Mononuclear cell (primary cell): ENCODE results near the gene CAMK2A. TPM values are rescaled to one million over a fixed set of nuclear protein-coding genes. Genes with fewer than 3 reads are reported as not detected.

ENCODE experiments used
- H3K27me3 ChIP-seq: 2 replicates; pipeline ENCODE4 v1.6.0; 2011; ENCODE audit warnings: low read length, control low read depth; ENCODE audit not compliant: insufficient read depth
- H3K4me1 ChIP-seq: 2 replicates; pipeline ENCODE4 v1.5.1; 2011; ENCODE audit warnings: mild to moderate bottlenecking, low read length, control low read depth; ENCODE audit not compliant: insufficient read depth
- H3K4me3 ChIP-seq: 2 replicates; pipeline ENCODE4 v1.5.1; 2011; ENCODE audit warnings: mild to moderate bottlenecking, low read length, moderate library complexity
- H3K9me3 ChIP-seq: 2 replicates; pipeline ENCODE4 v1.5.1; 2011; ENCODE audit warnings: low read depth, mild to moderate bottlenecking, control low read depth, low read length
- total RNA-seq: library from RNA; depleted of rRNA; stranded (reverse); fragments of >200 nt; gene quantifications from one replicate; pipeline ENCODE4 v1.2.3, GENCODE V29; 2012

Gene CAMK2A
- total RNA-seq = 0.94 TPM

DNA sequence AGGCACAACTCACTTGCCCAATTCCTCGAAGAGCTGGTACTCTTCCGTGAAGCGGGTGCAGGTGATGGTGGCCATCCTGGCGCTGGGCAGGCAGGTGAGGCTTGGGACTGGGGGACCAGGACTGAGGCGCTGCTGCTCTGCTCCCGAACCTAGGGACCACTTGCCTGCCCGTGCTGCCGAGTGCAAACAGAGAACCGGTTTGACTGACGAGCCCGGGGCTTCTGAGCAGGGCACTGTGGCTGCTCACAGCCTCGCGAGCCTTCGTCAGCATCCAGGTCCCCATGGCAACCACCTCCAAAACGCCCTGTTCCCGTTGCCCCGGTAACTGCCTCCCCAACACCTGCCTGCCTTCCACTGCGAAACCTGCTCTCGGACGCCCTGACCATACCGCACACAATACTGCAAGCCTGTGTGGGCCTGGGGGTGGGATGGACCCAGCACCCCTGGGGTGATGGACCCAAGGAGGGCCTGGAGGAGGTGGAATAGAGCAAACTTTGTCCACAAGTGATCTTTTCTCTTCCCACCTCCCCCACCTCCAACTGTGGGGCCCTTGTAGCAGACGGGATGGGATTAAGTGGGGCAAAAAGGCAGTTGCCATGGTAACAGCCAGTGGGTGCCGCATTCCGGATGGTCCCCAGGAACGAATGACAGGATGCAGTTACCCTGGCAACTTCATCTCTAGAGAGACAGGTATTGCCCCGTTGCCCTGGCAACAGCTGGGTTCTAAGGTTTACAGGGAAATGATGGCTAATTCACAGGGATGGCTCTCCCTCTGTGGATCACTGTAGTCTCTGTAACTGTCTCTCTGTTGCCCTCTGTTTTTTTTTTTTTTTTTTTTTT, at the start of gene CAMK2A:
CAMK2A (minus strand) TSS at position 223 of the 840 bp plus-strand sequence; CDS start at position 75, 148 bp downstream.
- Histone ChIP-seq H3K4me1 (no peaks in the 10 kb centered on the region), H3K27me3 (no peaks in the 10 kb centered on the region), H3K9me3 (no peaks in the 10 kb centered on the region)

DNA sequence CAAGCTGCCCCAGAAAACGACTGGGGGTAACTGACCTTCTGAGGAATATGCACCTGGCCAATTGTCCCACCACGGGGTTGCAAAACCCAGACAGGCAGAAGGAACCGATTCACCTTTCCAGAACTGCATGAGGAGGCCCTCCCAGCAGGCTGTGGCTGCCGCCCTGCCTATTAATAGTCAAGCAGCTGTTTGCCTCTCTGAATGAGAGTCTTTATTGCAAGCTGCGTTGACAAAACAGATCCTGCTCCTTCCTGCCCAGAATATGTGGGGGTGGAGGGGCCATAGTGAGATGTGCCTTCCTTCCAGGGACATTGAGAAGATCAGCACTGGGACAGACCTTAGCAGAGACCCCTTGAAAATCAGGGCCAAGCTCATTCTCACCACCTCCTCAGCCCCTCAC, 49.6 kb upstream of the CAMK2A start:
- no peaks in the 10 kb centered on the region for H3K4me1 ChIP-seq
- H3K27me3 ChIP-seq = no peaks in the 10 kb centered on the region
- H3K9me3 ChIP-seq = no peaks in the 10 kb centered on the region
- H3K4me3 ChIP-seq = no peak overlapping the region

More for the DNA sequence above, at the start of gene CAMK2A:
- no peak within 1 kb of the TSS for H3K4me3 ChIP-seq

DNA sequence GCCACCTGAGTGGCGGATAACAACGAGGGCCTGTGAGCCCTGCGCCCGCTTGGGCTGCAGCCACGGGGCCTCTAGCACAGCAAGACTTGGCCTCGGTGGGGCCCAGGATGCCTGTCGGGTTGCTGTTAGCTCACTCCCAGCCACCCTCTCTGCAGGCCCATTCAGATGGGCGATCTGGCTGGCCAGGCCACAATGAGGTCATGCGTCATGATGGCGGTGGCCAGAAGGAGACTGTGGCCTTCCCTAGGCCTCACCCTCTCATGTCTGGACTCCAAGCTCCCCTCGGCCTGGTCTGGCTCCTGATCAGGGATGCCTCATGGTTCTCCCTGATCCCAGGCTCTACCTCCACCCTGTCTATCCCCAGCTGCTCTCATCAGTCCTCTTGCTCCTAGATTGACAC, 49.0 kb upstream of the CAMK2A start:
- Histone ChIP-seq H3K4me3 (no peak overlapping the region), H3K9me3 (no peaks in the 10 kb centered on the region), H3K27me3 (no peaks in the 10 kb centered on the region), H3K4me1 (no peaks in the 10 kb centered on the region)

DNA sequence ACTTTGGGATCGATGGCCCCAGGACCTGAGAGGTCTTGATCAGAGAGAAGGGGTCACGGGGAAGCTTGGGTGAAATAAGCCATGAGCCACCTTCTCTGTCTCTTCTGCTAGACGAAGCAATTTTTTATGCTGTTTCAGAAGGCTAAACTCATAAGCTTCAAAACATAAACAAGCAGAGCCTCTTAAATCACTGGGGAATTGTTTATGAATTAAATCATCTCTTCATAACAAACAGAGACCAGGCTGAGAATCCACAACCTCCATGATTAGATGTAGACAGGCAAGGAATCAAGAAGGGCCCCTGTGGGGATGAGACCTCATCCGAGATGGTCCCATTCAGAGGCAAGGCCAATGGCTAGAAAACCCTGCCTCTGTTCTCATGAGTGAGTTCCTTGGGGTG, 46.2 kb upstream of the CAMK2A start:
- H3K9me3 ChIP-seq = no peaks in the 10 kb centered on the region
- no peak overlapping the region for H3K4me3 ChIP-seq
- H3K4me1 ChIP-seq = no peaks in the 10 kb centered on the region
- H3K27me3 ChIP-seq = no peaks in the 10 kb centered on the region

DNA sequence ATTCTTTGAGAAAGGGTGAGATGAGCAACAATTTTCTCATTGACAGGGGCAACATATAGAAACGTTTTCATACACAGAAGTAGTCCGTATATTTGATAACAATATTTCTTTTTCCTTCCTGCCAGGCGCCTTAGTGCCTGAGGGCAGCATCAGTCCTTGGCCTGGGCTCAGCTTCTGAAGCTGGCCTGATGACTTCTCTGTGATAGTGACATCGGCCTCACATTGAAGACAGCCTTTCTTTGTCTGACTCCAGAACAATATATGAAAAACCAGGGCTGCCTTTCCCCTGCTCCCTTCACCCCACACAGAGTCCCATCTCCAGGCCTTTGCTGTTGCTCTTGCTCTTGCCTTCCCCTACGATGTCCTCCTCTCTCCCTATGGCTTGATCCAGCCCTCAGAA, 43.8 kb upstream of the CAMK2A start:
- Histone ChIP-seq H3K4me3 (no peak overlapping the region), H3K9me3 (no peaks in the 10 kb centered on the region), H3K27me3 (no peaks in the 10 kb centered on the region), H3K4me1 (no peaks in the 10 kb centered on the region)

DNA sequence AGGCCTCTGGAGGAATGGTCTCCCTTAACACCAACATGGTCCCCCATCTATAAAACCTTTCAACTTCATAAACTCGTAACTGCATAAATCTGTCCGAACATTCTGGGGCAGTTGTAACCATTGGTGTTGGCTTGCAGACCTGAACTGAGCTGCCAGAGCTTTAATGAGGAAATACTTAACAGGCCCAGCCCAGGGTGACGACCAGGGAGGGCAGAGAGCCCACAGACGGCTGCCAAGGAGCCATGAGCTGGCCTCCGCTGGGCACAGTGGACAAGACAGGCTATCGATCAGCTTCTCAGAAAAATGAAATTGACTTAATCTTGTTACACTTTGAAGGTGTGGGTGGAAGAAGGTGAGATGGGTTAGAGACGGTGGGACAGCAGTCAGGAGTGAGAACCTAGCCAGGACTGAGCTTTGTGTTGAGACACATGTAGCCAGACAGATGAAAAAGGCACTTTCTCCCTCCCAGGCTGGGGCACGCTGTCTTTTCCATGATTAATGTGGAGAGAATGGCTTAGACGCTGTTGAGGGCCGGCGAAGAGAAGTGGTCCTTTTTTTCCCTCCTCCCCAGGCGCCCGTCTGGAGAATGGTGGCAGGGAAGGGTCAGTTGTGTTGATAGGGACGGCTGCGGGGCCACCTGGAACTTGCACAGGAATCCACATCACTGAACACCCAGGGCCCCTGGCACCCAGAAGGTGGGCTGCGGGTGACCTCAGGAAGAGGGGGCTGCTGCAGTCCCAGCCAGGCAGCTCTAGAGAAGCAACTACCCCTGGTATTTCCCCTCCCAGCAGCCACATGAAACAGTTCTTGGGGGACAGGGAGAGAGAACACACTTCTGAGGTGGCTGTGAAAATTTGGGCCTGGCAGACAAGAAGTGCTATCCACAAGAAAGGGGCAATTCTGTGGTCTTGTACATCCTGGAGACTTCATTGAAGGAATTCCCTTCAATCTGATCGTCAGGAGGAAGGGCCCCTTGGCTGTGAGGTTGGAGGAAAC, 40.6 kb upstream of the CAMK2A start:
- no peaks in the 10 kb centered on the region for H3K4me1 ChIP-seq
- H3K27me3 ChIP-seq = no peaks in the 10 kb centered on the region
- no peak overlapping the region for H3K4me3 ChIP-seq
- H3K9me3 ChIP-seq = no peaks in the 10 kb centered on the region

DNA sequence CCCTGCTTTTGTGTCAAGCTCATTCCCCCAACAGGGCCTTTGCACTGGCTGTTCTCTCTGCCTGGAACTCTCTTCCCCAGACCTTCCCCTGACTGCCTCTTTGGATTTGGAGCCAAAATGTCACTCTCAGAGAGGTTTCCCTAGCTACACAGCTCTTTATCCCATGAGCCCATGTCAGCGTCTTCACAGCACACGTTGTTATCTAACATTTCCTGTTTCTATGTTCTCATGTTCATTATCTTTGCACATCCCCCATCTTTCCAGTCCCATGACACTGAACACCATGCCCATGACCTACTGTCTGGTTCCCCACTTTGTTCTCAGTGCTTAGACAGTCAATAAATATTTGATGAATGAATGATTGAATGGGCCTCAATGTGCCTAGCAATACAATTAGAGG, 39.5 kb upstream of the CAMK2A start:
- Histone ChIP-seq H3K27me3 (no peaks in the 10 kb centered on the region), H3K4me3 (no peak overlapping the region), H3K4me1 (no peaks in the 10 kb centered on the region), H3K9me3 (no peaks in the 10 kb centered on the region)

DNA sequence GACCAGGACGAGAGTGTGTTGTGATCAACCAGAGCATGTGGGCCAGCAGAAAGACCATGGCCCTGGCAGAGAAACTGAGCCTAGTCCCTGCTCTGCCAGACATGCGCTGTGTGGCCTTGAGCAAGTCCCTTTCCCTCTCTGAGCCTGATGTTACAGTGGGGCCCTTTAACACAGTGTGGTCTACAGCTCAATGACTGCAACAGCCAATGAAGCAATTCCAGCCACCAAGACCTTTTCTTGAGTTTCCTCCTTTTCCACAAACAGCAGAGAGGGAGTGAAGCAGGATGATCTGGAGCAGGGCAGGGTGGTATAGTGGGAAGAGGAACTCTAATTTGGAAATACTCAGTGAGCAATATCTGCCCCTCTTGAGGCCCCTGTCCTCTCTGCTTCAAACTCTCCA, 38.9 kb upstream of the CAMK2A start:
- no peaks in the 10 kb centered on the region for H3K4me1 ChIP-seq
- no peaks in the 10 kb centered on the region for H3K9me3 ChIP-seq
- no peak overlapping the region for H3K4me3 ChIP-seq
- no peaks in the 10 kb centered on the region for H3K27me3 ChIP-seq

DNA sequence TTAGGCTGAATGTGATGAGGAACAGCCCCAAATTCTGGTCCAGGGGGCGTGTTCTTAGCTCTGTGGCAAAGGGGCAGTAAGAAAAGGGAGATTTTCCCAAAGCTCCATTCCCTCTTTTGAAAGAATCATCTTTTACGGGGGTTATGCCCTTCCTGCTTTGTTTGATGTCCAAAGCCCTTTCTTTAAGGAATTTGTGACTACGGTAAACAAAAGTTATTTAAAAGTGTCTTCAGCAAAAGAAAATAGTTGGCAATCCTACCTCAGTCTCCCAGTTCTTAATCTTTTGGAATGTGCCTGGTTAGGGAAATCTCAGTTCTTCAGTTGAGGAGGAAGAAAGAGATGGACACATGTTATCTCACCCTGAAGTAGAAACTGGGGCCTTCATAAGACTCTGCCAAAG, 37.6 kb upstream of the CAMK2A start:
- no peaks in the 10 kb centered on the region for H3K4me1 ChIP-seq
- no peak overlapping the region for H3K4me3 ChIP-seq
- no peaks in the 10 kb centered on the region for H3K27me3 ChIP-seq
- H3K9me3 ChIP-seq = no peaks in the 10 kb centered on the region

DNA sequence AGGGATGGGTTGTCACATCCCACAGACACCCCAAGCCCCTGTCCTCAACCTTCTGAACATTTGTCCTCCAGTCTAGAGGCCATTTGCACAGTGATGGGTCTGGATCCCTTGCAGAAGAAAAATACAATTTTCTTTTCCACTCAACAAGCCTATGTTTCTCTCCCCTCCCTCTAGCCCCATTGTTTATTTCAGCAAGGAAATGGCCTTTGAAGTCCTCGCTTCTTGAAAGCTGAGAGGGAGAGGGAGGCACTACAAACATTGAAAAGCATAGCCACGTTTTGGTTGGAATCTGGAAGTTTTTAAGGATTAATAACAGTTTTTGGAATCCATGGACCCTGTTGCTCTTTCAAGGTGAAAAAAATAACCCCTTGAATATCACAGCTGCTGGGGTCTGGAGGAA, 37.1 kb upstream of the CAMK2A start:
- Histone ChIP-seq H3K27me3 (no peaks in the 10 kb centered on the region), H3K9me3 (no peaks in the 10 kb centered on the region), H3K4me3 (no peak overlapping the region), H3K4me1 (no peaks in the 10 kb centered on the region)

DNA sequence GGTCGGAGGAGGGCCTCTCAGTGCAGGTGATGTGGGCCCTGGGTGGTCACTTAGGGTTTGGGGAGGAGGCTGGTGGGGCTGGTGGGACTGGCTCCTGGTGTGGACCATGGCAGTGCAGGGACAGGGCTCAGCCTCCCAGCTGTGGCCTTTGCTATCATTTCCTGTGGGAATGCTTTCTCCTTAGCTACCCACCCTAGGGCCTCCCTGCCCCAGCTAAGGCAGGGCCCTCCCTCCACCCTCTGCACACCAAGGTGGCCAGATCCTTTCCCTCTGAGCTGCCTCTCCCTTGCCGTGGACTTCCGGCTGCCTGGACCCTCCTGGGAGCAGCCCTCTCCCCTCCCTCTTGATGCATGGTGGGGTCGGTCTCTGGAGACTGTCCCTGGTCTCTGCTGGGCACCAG, 35.9 kb upstream of the CAMK2A start:
- no peaks in the 10 kb centered on the region for H3K9me3 ChIP-seq
- no peaks in the 10 kb centered on the region for H3K27me3 ChIP-seq
- H3K4me1 ChIP-seq = no peaks in the 10 kb centered on the region
- no peak overlapping the region for H3K4me3 ChIP-seq

DNA sequence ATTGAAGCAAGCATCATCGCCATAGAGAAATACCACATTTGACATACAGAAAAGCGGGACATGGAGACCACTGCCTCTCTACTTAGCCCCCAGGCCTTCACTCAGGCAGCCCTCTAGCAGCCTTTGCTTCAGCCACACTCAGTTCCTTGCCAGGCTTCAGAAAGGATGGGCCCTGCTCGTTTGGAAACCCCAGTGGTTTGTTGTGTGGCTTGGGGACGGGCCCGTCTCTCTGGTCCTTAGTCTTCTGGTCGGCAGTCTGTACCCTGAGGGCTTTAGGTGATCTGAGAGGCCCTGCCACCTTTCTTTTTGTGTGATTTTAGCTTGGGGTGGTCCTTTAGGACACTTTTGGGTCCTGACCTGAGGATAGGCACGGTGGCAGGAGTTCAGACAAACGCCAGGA, 34.2 kb upstream of the CAMK2A start:
- no peaks in the 10 kb centered on the region for H3K4me1 ChIP-seq
- H3K27me3 ChIP-seq = no peaks in the 10 kb centered on the region
- no peaks in the 10 kb centered on the region for H3K9me3 ChIP-seq
- H3K4me3 ChIP-seq = no peak overlapping the region

DNA sequence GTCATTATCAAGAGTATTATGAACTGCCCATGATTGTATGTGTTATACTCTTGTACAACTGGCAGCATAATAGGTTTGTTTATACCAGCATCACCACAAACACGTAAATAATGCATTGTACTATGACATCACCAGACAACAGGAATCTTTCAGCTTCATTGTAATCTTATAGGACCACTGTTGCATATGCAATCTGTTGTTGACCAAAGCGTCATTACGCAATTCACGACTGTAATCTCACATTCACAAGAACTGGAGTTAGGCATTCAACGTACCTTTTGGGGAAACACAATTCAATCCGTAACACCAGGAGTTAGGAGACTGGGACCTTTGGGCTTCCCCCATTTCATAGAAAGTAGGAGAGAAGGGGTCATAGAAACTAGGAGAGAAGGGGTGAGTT, 33.5 kb upstream of the CAMK2A start:
- Histone ChIP-seq H3K9me3 (no peaks in the 10 kb centered on the region), H3K4me1 (no peaks in the 10 kb centered on the region), H3K27me3 (no peaks in the 10 kb centered on the region), H3K4me3 (no peak overlapping the region)

DNA sequence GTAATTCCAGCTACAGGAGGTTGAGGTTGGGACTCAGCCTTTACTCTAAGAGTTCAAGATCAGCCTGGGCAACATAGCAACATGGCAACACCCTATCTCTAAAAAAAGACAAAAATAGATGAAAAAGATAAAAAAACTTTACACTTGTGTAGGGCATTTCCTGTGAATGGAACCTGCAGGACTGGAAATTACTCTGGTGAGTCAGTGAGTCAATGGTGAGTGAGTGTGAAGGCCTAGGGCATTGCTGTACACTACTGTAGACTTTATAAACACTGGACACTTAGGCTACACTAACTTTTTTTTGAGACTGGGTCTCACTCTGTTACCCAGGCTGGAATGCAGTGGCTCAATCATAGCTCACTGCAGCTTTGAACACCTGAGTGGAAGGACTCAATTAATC, 32.6 kb upstream of the CAMK2A start:
- no peaks in the 10 kb centered on the region for H3K27me3 ChIP-seq
- H3K4me1 ChIP-seq = no peaks in the 10 kb centered on the region

DNA sequence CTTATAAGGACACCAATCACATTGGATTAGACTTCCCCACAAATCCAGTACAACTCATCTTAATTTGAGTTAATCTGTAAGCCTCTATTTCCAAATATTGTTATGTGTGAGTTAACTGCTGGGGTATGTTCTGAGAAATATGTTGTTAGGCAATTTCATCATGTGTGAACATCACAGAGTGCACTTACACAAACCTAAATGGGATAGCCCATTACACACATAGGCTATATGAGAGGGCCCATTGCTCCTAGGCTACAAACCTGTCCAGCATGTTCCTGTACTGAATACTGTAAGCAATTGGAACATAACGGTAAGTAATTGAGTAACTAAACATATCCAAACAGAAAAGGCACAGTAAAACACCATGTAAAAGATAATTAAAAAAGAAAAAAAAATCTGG, 32.2 kb upstream of the CAMK2A start:
- Histone ChIP-seq H3K27me3 (no peaks in the 10 kb centered on the region), H3K4me3 (no peak overlapping the region), H3K4me1 (no peaks in the 10 kb centered on the region), H3K9me3 (no peaks in the 10 kb centered on the region)

More for the DNA sequence above, 32.6 kb upstream of the CAMK2A start:
- H3K9me3 ChIP-seq = no peaks in the 10 kb centered on the region
- no peak overlapping the region for H3K4me3 ChIP-seq
